ENCODE measurements around the gene PIK3C3.

DNA sequence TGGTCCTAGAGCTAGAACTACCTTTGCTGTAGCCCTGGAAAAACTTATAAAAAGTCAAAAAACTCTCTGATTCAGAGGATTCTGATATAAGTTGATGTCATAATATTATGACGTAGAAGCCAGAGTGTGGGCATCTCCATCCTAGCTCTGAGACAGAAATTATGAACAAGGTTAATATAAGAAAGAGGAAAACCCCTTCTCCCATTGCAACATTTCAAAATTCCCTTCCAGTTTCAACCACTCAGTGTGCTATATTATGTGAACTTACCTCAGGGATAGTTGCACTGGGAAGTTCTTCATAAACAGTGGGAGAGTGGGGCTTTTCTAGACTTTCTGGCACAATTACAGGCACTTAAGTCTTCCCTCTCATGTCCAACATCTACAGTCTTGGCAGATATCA lies 171.6 kb downstream of the PIK3C3 start:
- TF ChIP-seq, protein P1, sequence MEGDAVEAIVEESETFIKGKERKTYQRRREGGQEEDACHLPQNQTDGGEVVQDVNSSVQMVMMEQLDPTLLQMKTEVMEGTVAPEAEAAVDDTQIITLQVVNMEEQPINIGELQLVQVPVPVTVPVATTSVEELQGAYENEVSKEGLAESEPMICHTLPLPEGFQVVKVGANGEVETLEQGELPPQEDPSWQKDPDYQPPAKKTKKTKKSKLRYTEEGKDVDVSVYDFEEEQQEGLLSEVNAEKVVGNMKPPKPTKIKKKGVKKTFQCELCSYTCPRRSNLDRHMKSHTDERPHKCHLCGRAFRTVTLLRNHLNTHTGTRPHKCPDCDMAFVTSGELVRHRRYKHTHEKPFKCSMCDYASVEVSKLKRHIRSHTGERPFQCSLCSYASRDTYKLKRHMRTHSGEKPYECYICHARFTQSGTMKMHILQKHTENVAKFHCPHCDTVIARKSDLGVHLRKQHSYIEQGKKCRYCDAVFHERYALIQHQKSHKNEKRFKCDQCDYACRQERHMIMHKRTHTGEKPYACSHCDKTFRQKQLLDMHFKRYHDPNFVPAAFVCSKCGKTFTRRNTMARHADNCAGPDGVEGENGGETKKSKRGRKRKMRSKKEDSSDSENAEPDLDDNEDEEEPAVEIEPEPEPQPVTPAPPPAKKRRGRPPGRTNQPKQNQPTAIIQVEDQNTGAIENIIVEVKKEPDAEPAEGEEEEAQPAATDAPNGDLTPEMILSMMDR (IDR thresholded peaks at IDR 0.05), result no peak
- no peak for TF ChIP-seq POLR2A (IDR thresholded peaks at IDR 0.05)
- TF ChIP-seq POLR2AphosphoS5 (IDR thresholded peaks at IDR 0.05), result no peak
